ENCODE measurements around the gene GAK. TPM values are rescaled to one million over a fixed set of nuclear protein-coding genes. Genes with fewer than 3 reads are reported as not detected.

The GAK gene
- total and polyA plus RNA-seq, 2 of the 4 experiments (the other 2 are of a cell fraction) = 45.1 to 133 TPM

DNA sequence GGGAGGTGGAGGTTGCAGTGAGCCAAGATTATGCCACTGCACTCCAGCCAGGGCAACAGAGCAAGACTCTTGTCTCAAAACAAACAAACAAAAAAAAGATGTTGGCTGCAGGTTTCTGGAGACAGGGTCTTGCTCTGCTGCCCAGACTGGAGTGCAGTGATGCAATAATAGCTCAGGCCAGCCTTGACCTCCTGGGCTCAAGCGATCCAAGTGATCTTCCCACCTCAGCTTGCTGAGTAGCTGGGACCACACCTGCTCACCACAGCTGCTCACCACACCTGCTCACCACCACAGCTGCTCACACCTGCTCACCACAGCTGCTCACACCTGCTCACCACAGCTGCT is 76.3 kb downstream of the GAK start:
- H2BK15ac ChIP-seq (ENCODE audit: low read depth, low read length) = no peak overlapping the region
- no peak overlapping the region for H3K18ac ChIP-seq (ENCODE audit: low read depth, low read length)
- no peak overlapping the region for H3K4ac ChIP-seq (ENCODE audit: low read depth, low read length)
- no peak overlapping the region for H2BK20ac ChIP-seq (ENCODE audit: low read depth, low read length)
- no peak overlapping the region for H4K91ac ChIP-seq (ENCODE audit: insufficient read depth, low read depth, low read length)
- H4K5ac ChIP-seq (ENCODE audit: low read depth, low read length) = no peak overlapping the region
- no TSS peak for BruUV-seq (replicated peaks)
- H3K4me3 ChIP-seq (ENCODE audit: insufficient read depth, low read depth, low read length) = no peak overlapping the region
- no peak overlapping the region for H3K27ac ChIP-seq (ENCODE audit: insufficient read depth, low read length)
- no peak overlapping the region for H4K8ac ChIP-seq (ENCODE audit: low read depth in 2 of 2, low read length in 2 of 2)
- DNase-seq (no peak), ATAC-seq (ENCODE audit: low read depth) (no peak)
- no peak overlapping the region for H3K23ac ChIP-seq (ENCODE audit: low read depth, low read length)
- intact Hi-C loops (cut with micrococcal nuclease) (no loop called here), in situ Hi-C loops (cut with MboI; ENCODE audit: low sequenced_read_pairs) (no loop called here), dilution Hi-C loops (cut with HindIII; ENCODE audit: low sequenced_read_pairs, unreplicated experiment) (no loop called here)
- no peak for TF ChIP-seq CHD1 (IDR thresholded peaks at IDR 0.05; ENCODE audit: low read depth, low read length)
- TF ChIP-seq CEBPB (IDR thresholded peaks at IDR 0.05; ENCODE audit: low read depth, low read length) = peak; percentile 43; the same call in 1 of the 2 replicates
- TF ChIP-seq MAFK (IDR thresholded peaks at IDR 0.05; ENCODE audit: low read depth, low read length) = no peak
- TF ChIP-seq RAD21 (IDR thresholded peaks at IDR 0.05; ENCODE audit: low read length) = no peak
- TF ChIP-seq SMC3 (IDR thresholded peaks at IDR 0.05; ENCODE audit: low read depth, low read length) = no peak
- no peak for TF ChIP-seq NFE2L2 (IDR thresholded peaks at IDR 0.05; ENCODE audit: low read depth, low read length)
- H3K9me1 ChIP-seq (ENCODE audit: insufficient read depth, low read length) = 0 out of 2 replicates have a peak, but pooled peaks cover 3% of the 10 kb centered on the region
- no peak overlapping the region for H2BK5ac ChIP-seq (ENCODE audit: low read depth, low read length, poor library complexity, severe bottlenecking)
- H3K9me3 ChIP-seq (ENCODE audit: control insufficient read depth, insufficient read depth, low read length) = no peaks in the 10 kb centered on the region
- no peak overlapping the region for H3K4me2 ChIP-seq (ENCODE audit: low read depth, low read length)
- H3K9ac ChIP-seq (ENCODE audit: low read depth, low read length) = no peak overlapping the region
- no peak overlapping the region for H3K14ac ChIP-seq (replicated peaks; ENCODE audit: low read depth, low read length)
- H2AFZ ChIP-seq (replicated peaks; ENCODE audit: low read length, poor library complexity) = no peak overlapping the region
- H3K56ac ChIP-seq (ENCODE audit: extremely low read depth, insufficient read depth, low read length) = no peak overlapping the region
- peaks cover 52% of the 10 kb centered on the region for H3K36me3 ChIP-seq (ENCODE audit: control insufficient read depth, insufficient read depth, low read length)
- no peak overlapping the region for H2AK5ac ChIP-seq (ENCODE audit: low read depth, low read length)
- H3K79me1 ChIP-seq (ENCODE audit: low read depth in 1 of 2, low read length in 2 of 2) = peaks cover 0 to 9% of the 10 kb centered on the region in 2 experiments; a peak in 2 of 4 replicates
- H2BK120ac ChIP-seq (ENCODE audit: low read depth, low read length) = no peak overlapping the region
- no peaks in the 10 kb centered on the region for H3K4me1 ChIP-seq (ENCODE audit: control insufficient read depth, insufficient read depth, low read length)
- ChIA-PET CTCF (no interaction called here), POLR2A (ENCODE audit: unreplicated experiment) (no interaction called here)
- WGBS, 2 experiments (ENCODE audit: extremely low coverage in 2 of 2, insufficient read length in 1 of 2) = 100% methylated on average over 1 of the region's 1 CpG; no CpG with 5 or more reads in 1 of the 2 experiments
- peaks cover 6% of the 10 kb centered on the region for H4K20me1 ChIP-seq (ENCODE audit: insufficient read depth, low read length)
- H2AK9ac ChIP-seq (replicated peaks; ENCODE audit: low read depth, low read length, poor library complexity) = no peak overlapping the region
- H3K27me3 ChIP-seq (ENCODE audit: control insufficient read depth, insufficient read depth, low read length) = no peaks in the 10 kb centered on the region

Measured in IMR-90 (cell line).